Retina (tissue), 1 donor: ENCODE measurements around the gene SNX27.
"Not testable (repeated sequence)": the region's sequence is repeated elsewhere in the genome, so short reads cannot be mapped to it uniquely, and the experiment has no call there.

Experiments used
- DNase-seq: peaks from one replicate; pipeline ENCODE4 v3.0.0-alpha.2; 2016

SNX27 gene

GRCh38 chr1:151723726-151724370, 112.0 kb downstream of the SNX27 start:
- no peak for DNase-seq

GRCh38 chr1:151728151-151729054, 116.6 kb downstream of the SNX27 start:
- peak; percentile 51 for DNase-seq

- DNase-seq = no peak
Observed at GRCh38 chr1:151729157-151729965, 117.5 kb downstream of the SNX27 start.

GRCh38 chr1:151729966-151730291, 118.1 kb downstream of the SNX27 start:
- no peak for DNase-seq

GRCh38 chr1:151733126-151733525, 121.3 kb downstream of the SNX27 start:
- DNase-seq = no peak

- not testable (repeated sequence) for DNase-seq
Observed at GRCh38 chr1:151733995-151734394, 122.1 kb downstream of the SNX27 start.

GRCh38 chr1:151737026-151737425, 125.2 kb downstream of the SNX27 start:
- DNase-seq = no peak

GRCh38 chr1:151737479-151737878, 125.6 kb downstream of the SNX27 start:
- DNase-seq = no peak

GRCh38 chr1:151739590-151740355, 127.9 kb downstream of the SNX27 start:
- DNase-seq = no peak

GRCh38 chr1:151741516-151741915, 129.7 kb downstream of the SNX27 start:
- no peak for DNase-seq
